Measurements from ENCODE around the gene USP22. TPM values are rescaled to one million over a fixed set of nuclear protein-coding genes. Genes with fewer than 3 reads are reported as not detected.

Gene USP22

DNA sequence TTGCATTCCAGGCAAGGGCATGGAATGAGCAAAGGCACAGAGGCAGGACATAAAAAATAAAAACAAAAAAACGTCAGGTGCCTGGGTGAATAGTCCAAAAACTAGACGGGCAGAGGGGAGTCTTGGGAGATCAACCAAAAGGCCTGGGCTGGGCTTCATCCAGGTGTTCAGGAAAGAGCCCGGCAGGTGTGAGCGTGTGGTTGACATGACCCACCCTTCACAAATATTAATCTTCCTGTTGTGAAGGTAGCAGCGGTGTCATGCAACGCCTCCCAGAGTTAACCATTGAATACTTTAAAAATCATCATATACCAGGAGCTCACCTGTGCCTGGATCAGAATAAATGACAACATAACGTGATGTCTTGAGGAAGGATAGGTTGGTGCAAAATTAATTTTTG lies 90.6 kb downstream of the USP22 start:
- Histone ChIP-seq H3K9ac (ENCODE audit: low read depth, low read length) (no peak overlapping the region), H3K4me2 (ENCODE audit: low read length) (no peak overlapping the region), H3K4me3 (ENCODE audit: low read length) (no peak overlapping the region), H3K36me3 (ENCODE audit: insufficient read depth, low read length) (no peaks in the 10 kb centered on the region), H3K27me3 (ENCODE audit: control insufficient read depth, insufficient read depth, low read length) (peaks cover 7% of the 10 kb centered on the region), H3K4me1 (ENCODE audit: control insufficient read depth, insufficient read depth, low read length) (peaks cover 18% of the 10 kb centered on the region), H3K9me3 (replicated peaks; ENCODE audit: low read length) (no peaks in the 10 kb centered on the region)

Small RNA genes within 50 kb of the gene (small RNA-seq; reads per million reads assigned to genes)
- gene AC087393.1 = not detected
